Coronary artery (tissue), 2 donors: Measurements from ENCODE around the gene SGMS1.

Experiments
- DNase-seq: peaks from one replicate; pipeline ENCODE4 v3.0.0-alpha.2; 2017; ENCODE audit warnings: low spot score
- H3K27ac ChIP-seq, 2 donors: fragments of 200-600 bp; sonication (generic); one replicate each; pipeline ENCODE4 v1.5.1; 2016 to 2019
- H3K4me3 ChIP-seq: fragments of 200-600 bp; sonication (generic); 2 replicates; pipeline ENCODE4 v1.5.1; 2016; ENCODE audit warnings: mild to moderate bottlenecking, moderate library complexity
- TF ChIP-seq, protein P1 (sequence below): fragments of 200-600 bp; sonication (generic); IDR thresholded peaks from one replicate; pipeline ENCODE4 v1.5.1; 2019; ENCODE audit warnings: antibody characterized with exemption

SGMS1 gene

DNA sequence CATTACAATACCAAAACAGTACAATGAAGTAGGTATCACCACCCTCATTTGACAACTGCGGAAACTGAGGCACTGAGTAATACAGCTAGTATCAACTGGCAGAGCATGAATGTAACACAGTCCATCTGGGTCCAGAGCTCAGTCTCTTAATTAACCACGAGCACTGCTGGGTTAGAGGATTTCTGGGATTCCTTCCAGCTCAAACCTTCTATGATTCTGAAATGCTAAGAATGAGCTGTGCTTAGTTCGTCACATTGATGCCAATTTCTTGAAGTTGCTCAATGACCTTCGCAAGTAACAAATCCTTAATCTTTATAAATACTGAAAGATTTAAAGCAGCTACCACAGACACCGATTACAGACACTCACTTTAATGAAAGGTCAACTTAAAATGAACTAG, 62.5 kb downstream of the SGMS1 start:
- no peak overlapping the region for H3K4me3 ChIP-seq
- H3K27ac ChIP-seq = peak overlapping the region in 1 of 2 donors; percentile 61
- TF ChIP-seq, protein P1, sequence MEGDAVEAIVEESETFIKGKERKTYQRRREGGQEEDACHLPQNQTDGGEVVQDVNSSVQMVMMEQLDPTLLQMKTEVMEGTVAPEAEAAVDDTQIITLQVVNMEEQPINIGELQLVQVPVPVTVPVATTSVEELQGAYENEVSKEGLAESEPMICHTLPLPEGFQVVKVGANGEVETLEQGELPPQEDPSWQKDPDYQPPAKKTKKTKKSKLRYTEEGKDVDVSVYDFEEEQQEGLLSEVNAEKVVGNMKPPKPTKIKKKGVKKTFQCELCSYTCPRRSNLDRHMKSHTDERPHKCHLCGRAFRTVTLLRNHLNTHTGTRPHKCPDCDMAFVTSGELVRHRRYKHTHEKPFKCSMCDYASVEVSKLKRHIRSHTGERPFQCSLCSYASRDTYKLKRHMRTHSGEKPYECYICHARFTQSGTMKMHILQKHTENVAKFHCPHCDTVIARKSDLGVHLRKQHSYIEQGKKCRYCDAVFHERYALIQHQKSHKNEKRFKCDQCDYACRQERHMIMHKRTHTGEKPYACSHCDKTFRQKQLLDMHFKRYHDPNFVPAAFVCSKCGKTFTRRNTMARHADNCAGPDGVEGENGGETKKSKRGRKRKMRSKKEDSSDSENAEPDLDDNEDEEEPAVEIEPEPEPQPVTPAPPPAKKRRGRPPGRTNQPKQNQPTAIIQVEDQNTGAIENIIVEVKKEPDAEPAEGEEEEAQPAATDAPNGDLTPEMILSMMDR = no peak
- DNase-seq = no peak

DNA sequence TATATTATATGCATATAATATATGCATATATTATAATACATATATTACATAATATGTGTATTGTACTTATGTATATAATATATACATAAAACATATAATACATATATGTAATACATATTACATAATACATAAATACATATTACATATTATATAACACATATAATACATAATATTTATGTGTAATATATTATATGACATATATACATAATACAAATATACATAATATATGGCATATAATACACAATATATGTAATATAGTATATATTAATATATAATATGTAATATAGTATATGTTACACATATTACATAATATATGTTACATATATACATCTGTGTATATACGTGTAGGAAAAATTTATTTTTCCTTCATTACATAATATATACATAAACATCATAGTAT, 63.4 kb downstream of the SGMS1 start:
- Histone ChIP-seq H3K4me3 (no peak overlapping the region), H3K27ac (no peak overlapping the region)
- TF ChIP-seq, protein P1 = no peak
- no peak for DNase-seq

DNA sequence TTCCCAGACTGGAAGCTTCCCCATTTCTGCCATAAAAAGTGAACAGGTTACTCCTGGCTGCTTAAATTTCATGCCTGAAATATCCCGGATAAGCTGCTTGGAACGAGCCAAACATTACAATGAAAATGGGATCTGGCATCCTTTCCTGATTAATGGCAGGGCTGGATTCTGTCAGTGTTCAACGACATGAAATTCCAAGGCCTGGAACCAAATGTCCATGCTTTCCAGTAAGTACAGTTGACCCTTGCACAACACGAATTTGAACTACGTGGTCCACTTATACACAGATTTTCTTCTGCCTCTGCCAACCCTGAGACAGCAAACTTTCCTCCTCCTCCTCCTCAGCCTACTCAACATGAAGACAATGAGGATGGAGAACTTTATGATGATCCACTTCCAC, 65.4 kb downstream of the SGMS1 start:
- Histone ChIP-seq H3K4me3 (no peak overlapping the region), H3K27ac (peak overlapping the region in 1 of 2 donors; percentile 33)
- TF ChIP-seq, protein P1 = no peak
- no peak for DNase-seq

DNA sequence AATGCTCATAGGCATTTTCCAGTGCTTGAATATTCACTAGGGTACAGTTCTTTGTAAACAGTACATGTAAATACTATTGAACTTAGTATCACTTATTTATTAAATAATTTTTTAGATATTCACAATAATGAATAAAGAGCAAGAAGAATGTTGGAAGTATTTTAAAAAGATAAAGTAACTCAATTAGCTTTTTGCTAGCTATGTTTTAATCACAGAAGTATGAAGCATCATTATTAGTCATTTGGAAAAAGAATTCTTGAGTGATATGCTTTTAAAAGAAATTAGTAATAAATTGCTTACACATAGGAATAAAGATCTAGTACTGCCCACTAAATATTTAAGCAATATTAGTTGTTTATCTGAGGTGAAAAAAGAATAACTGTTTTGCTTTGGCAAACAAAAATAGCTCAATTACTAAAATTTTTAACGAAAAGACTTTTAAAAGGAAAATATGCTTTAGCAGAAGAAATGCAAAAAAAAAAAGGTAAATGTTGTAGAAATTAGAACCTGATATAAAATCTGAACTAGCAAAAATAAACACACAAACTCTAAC, 66.5 kb downstream of the SGMS1 start:
- TF ChIP-seq, protein P1 = no peak
- no peak for DNase-seq
- H3K4me3 ChIP-seq = no peak overlapping the region
- no peak overlapping the region for H3K27ac ChIP-seq

DNA sequence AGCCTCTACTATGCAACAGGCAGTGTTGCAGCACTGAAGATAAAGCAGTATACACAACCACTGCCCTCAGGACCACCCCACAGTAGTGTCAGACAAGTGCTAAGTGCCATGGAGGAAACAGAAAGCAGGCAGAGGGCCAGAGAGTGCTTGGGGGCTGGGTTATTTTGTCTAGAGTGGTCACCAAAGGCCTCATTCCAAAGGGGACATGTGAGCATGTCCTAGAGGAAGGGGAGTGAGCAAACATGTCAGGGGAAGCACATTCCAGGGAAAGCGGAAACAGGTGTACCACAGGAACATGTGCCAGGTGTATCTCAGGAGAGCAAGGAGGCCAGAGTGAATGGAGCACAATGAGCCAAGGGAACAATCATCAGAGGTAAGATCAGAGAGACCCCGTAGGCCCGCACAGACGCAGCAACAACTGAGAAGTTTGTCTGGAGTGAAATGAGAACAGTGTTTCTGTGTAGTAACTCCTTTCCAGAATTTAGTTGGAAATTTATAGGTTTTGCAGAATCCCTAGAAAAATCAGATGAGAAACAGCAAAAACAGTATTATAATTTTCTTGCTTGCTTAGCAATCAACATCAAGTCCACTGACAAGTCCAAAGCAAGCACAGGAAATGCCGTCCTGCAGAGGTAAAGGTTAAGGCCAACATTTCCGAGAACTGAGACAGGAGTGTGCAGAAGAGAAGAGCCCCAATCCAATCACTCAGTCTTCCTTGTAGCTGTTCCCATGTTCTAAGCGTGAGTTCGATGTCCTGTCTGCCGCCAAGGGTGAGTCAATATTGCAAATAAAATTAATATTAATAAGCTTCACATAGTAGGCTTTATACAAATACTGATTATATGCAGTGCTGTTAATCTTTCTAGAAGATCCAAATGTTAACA, 67.3 kb downstream of the SGMS1 start:
- TF ChIP-seq, protein P1 = no peak
- Histone ChIP-seq H3K4me3 (no peak overlapping the region), H3K27ac (peak overlapping the region; percentile 32 to 60)
- no peak for DNase-seq

DNA sequence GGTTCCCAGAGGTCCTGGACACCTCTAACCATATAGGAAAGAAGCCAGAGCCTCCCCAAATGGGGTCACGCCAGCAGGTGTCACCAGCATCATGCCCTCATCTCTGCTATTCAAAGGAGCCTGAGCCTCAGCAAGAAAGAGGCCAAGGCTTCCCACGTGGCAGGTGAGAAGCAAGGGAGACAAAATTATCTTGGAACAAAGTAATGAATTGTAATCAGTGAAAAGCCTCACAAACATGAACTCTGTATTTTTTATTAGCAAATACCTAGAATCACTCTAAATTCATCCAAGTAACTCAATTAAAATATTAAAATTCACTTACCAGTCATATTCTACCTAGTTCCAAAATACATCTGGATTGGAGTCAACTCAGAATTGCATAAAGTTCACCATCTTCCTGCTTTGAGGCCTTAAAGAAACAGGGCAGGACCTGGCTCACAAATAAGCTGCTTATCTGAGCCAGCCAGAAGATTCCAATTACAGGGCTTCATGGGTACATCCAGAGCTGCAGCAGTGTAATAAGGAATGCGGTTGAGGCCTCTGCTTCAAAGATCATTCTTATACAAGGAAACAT, 68.7 kb downstream of the SGMS1 start:
- Histone ChIP-seq H3K27ac (peak overlapping the region; percentile 40 to 60), H3K4me3 (no peak overlapping the region)
- no peak for DNase-seq
- TF ChIP-seq, protein P1 = no peak
